GM12873 (cell line): ENCODE measurements around the gene SPON2.

Source experiments
- TF ChIP-seq, protein P1 (sequence below): IDR thresholded peaks from 2 replicates; pipeline ENCODE4 v1.5.1; 2012; ENCODE audit warnings: low read depth, mild to moderate bottlenecking, moderate library complexity, low read length, control low read depth; ENCODE audit not compliant: insufficient read depth; ENCODE audit errors: missing control alignments

The SPON2 gene

DNA sequence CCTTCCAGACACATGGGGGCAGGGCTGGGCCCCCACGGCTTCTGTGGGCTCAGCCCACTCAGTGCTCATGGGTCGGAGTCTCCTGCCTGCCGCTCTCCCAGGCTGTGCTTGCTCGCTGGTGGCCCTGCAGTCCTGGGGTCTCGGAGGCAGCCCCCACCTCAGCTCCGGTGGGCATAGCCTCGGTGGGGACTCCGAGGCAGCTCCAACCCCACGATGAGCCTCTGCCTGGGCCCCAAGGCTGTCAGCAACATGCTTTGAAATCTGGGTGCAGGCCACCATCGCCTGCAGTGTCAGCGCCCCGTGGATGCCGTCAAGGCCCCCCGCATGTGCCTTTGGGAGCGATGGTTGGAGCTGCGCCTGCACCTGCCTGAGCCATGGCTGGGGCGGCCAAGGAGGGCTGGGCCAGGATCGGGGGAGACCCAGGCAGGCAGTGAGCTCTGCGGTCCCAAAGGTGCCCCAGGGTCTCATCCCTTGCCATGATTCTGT lies 30.2 kb upstream of the SPON2 start:
- TF ChIP-seq, protein P1, sequence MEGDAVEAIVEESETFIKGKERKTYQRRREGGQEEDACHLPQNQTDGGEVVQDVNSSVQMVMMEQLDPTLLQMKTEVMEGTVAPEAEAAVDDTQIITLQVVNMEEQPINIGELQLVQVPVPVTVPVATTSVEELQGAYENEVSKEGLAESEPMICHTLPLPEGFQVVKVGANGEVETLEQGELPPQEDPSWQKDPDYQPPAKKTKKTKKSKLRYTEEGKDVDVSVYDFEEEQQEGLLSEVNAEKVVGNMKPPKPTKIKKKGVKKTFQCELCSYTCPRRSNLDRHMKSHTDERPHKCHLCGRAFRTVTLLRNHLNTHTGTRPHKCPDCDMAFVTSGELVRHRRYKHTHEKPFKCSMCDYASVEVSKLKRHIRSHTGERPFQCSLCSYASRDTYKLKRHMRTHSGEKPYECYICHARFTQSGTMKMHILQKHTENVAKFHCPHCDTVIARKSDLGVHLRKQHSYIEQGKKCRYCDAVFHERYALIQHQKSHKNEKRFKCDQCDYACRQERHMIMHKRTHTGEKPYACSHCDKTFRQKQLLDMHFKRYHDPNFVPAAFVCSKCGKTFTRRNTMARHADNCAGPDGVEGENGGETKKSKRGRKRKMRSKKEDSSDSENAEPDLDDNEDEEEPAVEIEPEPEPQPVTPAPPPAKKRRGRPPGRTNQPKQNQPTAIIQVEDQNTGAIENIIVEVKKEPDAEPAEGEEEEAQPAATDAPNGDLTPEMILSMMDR, result no peak

DNA sequence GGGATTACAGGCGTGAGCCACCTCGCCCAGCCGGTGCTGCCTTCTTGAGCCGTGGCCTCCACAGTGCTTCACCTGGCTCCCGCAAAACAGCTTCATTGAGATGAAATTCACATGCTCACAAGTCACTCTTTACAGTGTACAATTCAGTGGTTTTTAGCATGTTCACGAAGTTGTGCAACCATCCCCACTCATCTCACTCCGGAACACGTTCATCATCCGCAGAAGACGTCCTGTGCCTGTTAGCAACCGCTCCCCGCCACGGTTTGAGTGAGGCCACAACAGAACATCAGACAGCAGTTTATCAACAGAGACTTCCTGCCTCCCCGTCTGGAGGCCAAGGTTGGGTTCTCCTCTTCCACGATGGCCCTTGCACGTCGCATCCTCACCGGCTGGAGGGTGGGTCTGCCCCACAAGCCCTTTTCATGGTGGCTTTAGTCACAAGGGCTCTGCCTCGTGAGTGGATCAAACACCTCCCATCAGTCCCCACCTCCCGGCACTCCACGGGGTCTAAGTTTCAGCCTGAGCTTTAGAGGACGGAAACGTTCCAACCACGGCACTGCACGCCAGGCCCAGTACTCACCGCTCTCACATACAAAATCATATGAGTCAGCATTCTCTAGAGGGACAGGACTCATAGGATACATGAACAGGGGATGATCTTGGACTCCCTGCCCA lies 29.6 kb upstream of the SPON2 start:
- TF ChIP-seq, protein P1, result no peak

DNA sequence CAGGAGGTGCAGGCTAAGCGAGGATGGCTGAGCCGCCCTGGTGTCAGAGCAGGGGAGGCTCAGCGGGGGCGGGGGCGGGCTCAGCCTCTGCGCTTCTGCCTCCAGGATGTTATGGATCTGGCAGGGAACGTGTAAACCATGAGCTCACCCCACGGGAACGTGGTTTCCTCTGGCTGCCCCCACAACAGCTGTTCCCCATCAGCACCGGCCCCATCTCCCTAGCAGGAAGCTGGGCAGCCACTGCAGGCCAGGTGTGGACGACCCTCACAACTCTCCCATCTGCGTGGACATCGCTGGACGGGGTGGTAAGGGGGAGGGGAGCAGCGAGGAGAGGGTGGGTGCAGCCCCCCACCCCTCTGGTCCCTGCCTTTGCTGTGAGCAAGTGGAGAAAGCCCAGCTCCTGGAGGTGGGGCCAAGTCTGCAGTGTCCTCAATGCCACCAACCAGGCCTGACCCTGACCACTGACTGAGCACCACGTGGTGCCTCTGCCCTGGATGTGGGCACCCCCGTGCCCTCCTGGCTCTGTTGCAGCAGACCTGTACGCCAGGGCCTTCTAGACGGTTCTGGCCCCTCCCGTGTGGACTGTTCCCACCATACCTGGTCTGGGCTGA lies 28.1 kb upstream of the SPON2 start:
- TF ChIP-seq, protein P1, result no peak

DNA sequence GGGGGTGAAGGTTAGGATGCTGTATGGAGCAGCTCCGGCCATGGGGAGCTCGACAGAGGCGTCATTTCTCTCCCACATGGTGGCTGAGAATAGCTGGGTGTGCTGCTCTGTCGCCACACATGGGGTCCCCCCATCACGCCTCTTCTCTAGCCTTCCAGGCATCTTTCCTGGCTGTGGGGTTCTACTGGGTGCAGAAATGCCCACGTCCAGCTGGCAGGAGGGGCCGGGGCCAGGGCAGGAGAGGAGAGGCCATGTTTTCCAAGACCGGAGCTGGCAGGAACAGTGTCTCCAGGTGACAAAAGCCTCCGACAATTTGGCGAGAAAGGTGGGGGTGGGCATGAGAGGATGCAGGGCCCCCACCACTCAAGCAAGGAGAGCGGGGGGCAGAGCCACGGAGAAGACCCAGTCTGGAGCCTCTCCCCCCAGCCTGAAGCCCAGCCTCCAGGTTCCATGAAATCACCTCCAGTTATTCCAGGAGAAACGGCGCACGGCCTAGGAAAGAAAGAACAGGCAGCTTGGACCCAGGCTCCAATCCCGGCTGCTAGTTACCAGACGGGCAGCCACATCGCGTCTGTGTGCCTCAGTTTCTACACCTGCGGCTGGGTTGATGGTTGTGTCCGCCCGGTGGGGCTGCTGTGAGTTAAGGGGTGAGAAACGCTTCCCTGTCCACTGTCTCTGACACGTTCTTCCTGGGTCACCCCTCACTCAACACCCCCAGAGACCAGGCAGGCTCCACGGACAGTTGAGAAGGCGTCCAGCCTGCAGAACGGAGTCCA lies 27.4 kb upstream of the SPON2 start:
- TF ChIP-seq, protein P1, result no peak

DNA sequence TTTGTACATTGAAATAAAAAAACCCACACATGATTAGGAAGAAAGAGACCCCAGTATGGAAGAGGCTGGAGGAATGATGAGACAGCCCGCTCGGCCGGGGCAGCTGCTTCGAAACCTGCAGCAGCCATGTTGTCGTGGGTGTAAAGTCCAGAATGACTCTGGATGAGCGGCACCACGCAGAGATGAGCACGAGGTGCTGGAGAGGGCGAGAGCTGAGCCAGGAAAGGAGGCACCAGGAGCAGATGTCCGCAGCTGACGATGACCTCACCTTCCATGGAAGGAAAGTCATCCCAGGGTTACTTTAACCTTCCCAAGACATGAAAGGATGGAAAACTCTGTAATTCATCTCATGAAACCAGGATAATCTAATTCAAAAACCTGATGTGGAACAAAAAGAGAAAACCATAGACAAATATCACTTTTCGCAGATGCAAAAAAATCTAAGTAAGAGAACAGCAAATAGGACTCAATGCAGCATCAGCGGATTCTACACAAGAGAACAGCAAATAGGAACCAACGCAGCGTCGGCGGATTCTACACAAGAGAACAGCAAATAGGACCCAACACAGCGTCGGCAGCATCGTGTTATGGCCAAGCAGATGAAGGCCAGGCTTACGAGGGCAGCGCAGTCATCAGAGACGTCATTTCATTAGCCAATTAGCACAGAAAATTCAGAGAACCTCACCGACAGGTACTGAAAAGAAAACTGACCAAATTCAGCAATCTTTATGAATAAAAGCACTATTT lies 25.9 kb upstream of the SPON2 start:
- TF ChIP-seq, protein P1, result no peak

DNA sequence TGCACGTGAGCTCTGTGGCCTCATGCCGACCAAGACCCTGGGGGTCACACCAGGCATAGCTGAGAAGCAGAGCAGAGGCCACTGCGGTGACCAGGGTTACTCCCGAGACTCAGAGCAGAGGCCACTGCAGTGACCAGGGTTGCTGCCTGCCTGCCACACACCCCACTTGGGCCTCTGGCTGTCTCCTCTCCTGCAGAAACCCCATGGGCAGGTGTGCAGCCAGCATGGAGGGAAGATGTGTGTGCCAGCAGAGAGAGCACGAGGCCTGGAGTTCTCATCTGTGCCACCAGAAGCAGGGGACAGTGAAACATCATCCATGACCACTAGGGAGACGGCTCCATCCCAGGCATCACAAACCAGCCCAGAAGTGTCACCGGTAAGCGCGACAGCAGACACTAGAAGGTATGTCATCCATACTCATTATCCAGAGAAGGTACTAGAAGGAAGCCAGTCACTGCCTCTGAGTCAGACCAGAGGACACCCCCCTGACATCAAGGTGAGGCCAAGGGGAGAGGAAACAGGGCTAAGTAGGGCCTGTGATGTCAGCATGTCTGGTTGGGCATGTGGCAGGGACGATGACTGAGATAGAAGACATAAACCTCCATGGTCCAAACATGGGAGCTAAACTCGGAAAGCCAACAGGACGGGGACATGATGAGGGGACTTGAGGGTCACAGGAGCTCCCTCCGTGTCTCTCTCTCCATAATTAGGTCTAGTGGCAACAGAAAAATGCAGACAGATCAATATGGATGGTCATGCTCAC lies 24.2 kb upstream of the SPON2 start:
- TF ChIP-seq, protein P1, result no peak
